Neural progenitor cell (in vitro differentiated cells): ENCODE measurements around the gene OTX1. TPM values are rescaled to one million over a fixed set of nuclear protein-coding genes. Genes with fewer than 3 reads are reported as not detected.

Experiments
- DNase-seq: peaks from one replicate; pipeline ENCODE4 v3.0.0-alpha.2; 2016; ENCODE audit warnings: low spot score
- H2AFZ ChIP-seq: fragments of 200-600 bp; sonication (generic); replicated peaks from 2 replicates; pipeline ENCODE4 v1.6.1; 2016; ENCODE audit warnings: antibody characterized with exemption
- H3F3A ChIP-seq: fragments of 200-600 bp; sonication (generic); 2 replicates; pipeline ENCODE4 v1.6.1; 2016; ENCODE audit warnings: antibody characterized with exemption, low read depth
- H3K27ac ChIP-seq: fragments of 200-600 bp; sonication (generic); 2 replicates; pipeline ENCODE4 v1.5.1; 2016; ENCODE audit warnings: mild to moderate bottlenecking
- H3K27me3 ChIP-seq: fragments of 200-600 bp; sonication (generic); 2 replicates; pipeline ENCODE4 v1.6.1; 2016; ENCODE audit warnings: mild to moderate bottlenecking, moderate library complexity
- H3K36me3 ChIP-seq: fragments of 200-600 bp; sonication (generic); 2 replicates; pipeline ENCODE4 v1.5.1; 2016
- H3K4me1 ChIP-seq: fragments of 200-600 bp; sonication (generic); 2 replicates; pipeline ENCODE4 v1.6.1; 2016; ENCODE audit warnings: mixed run types
- H3K4me2 ChIP-seq: fragments of 200-600 bp; sonication (generic); 2 replicates; pipeline ENCODE4 v1.6.1; 2016
- H3K4me3 ChIP-seq: fragments of 200-600 bp; sonication (generic); 2 replicates; pipeline ENCODE4 v1.5.1; 2016
- H3K79me2 ChIP-seq: fragments of 200-600 bp; sonication (generic); 2 replicates; pipeline ENCODE4 v1.6.1; 2016; ENCODE audit warnings: low read depth
- H3K9ac ChIP-seq: fragments of 200-600 bp; sonication (generic); 2 replicates; pipeline ENCODE4 v1.6.1; 2016
- H3K9me3 ChIP-seq: fragments of 200-600 bp; sonication (generic); 2 replicates; pipeline ENCODE4 v1.5.1; 2016; ENCODE audit warnings: low read depth
- H4K20me1 ChIP-seq: fragments of 200-600 bp; sonication (generic); 2 replicates; pipeline ENCODE4 v1.6.1; 2016; ENCODE audit warnings: low read depth
- H3K27ac Mint-ChIP-seq: 3 replicates; pipeline ENCODE4 v1.8.0; 2021; ENCODE audit warnings: mixed read lengths
- H3K27me3 Mint-ChIP-seq: 2 replicates; pipeline ENCODE4 v1.8.0; 2022; ENCODE audit warnings: low read depth, mild to moderate bottlenecking, inconsistent platforms, moderate library complexity, mixed read lengths; ENCODE audit not compliant: insufficient read depth
- H3K36me3 Mint-ChIP-seq: 3 replicates; pipeline ENCODE4 v1.8.0; 2021; ENCODE audit warnings: mixed read lengths
- H3K4me1 Mint-ChIP-seq: 3 replicates; pipeline ENCODE4 v1.8.0; 2021; ENCODE audit warnings: mixed read lengths
- H3K4me3 Mint-ChIP-seq: 3 replicates; pipeline ENCODE4 v1.8.0; 2021; ENCODE audit warnings: mild to moderate bottlenecking, moderate library complexity, mixed read lengths
- H3K9me3 Mint-ChIP-seq: 3 replicates; pipeline ENCODE4 v1.8.0; 2020; ENCODE audit warnings: mixed read lengths
- CTCF ChIP-seq: fragments of 200-600 bp; sonication (generic); IDR thresholded peaks from 2 replicates; pipeline ENCODE4 v1.5.1; 2017; ENCODE audit warnings: antibody characterized with exemption, mild to moderate bottlenecking
- EZH2 ChIP-seq: fragments of 200-600 bp; sonication (generic); IDR thresholded peaks from 2 replicates; pipeline ENCODE4 v1.6.1; 2017; ENCODE audit warnings: antibody characterized with exemption, mild to moderate bottlenecking, moderate library complexity
- EZH2phosphoT487 ChIP-seq: fragments of 200-600 bp; sonication (generic); IDR thresholded peaks from 2 replicates; pipeline ENCODE4 v1.6.1; 2017; ENCODE audit warnings: antibody characterized with exemption
- total RNA-seq: library from RNA; depleted of rRNA; stranded (reverse); fragments of >200 nt; gene quantifications from 2 replicates; pipeline ENCODE4 v1.2.3, GENCODE V29; 2015; ENCODE audit warnings: low replicate concordance

The OTX1 gene
- total RNA-seq, 1 donor from 2014 or later = 7.9 TPM

- Histone ChIP-seq H3K9ac (peak overlapping the region; percentile 1), H3K36me3 (no peaks in the 10 kb centered on the region), H3K27ac (peak overlapping the region; percentile 4), H3K9me3 (no peaks in the 10 kb centered on the region), H3K4me1 (peaks cover 44% of the 10 kb centered on the region), H3K79me2 (peaks cover 93% of the 10 kb centered on the region), H3K4me3 (peak overlapping the region; percentile 93), H4K20me1 (peaks cover 18% of the 10 kb centered on the region), H2AFZ (no peak overlapping the region), H3K27me3 (peaks cover 33% of the 10 kb centered on the region), H3F3A (peaks cover 79% of the 10 kb centered on the region), H3K4me2 (peak overlapping the region; percentile 94)
- peaks cover 31% of the 10 kb centered on the region for H3K4me1 Mint-ChIP-seq
- peaks cover 30% of the 10 kb centered on the region for H3K36me3 Mint-ChIP-seq
- no peak for DNase-seq
- H3K27ac Mint-ChIP-seq = peak overlapping the region; percentile 96
- no peaks in the 10 kb centered on the region for H3K9me3 Mint-ChIP-seq
- H3K27me3 Mint-ChIP-seq = peaks cover 36% of the 10 kb centered on the region
- TF ChIP-seq EZH2 (no peak), EZH2phosphoT487 (no peak), CTCF (no peak)
- H3K4me3 Mint-ChIP-seq = peak overlapping the region; percentile 94
Measured at GRCh38 chr2:63046961-63047320, 3.7 kb upstream of the OTX1 start.

GRCh38 chr2:63047321-63048279 is 3.0 kb upstream of the OTX1 start:
- Mint-ChIP-seq H3K4me1 (peaks cover 31% of the 10 kb centered on the region), H3K4me3 (peak overlapping the region; percentile 94), H3K27me3 (peaks cover 41% of the 10 kb centered on the region), H3K9me3 (peaks cover 3% of the 10 kb centered on the region), H3K27ac (peak overlapping the region; percentile 99), H3K36me3 (peaks cover 36% of the 10 kb centered on the region)
- peak overlapping the region; percentile 4 for H3K27ac ChIP-seq
- peak; percentile 76 for DNase-seq
- H3K9me3 ChIP-seq = no peaks in the 10 kb centered on the region
- H3K4me3 ChIP-seq = peak overlapping the region; percentile 93
- peaks cover 41% of the 10 kb centered on the region for H3K4me1 ChIP-seq
- no peaks in the 10 kb centered on the region for H3K36me3 ChIP-seq
- peak overlapping the region; percentile 94 for H3K4me2 ChIP-seq
- peak; percentile 41 for TF ChIP-seq CTCF
- TF ChIP-seq EZH2phosphoT487 = no peak
- peaks cover 25% of the 10 kb centered on the region for H4K20me1 ChIP-seq
- peaks cover 73% of the 10 kb centered on the region for H3F3A ChIP-seq
- no peak overlapping the region for H2AFZ ChIP-seq
- H3K79me2 ChIP-seq = peaks cover 96% of the 10 kb centered on the region
- H3K9ac ChIP-seq = peak overlapping the region; percentile 1
- peaks cover 40% of the 10 kb centered on the region for H3K27me3 ChIP-seq

DNA sequence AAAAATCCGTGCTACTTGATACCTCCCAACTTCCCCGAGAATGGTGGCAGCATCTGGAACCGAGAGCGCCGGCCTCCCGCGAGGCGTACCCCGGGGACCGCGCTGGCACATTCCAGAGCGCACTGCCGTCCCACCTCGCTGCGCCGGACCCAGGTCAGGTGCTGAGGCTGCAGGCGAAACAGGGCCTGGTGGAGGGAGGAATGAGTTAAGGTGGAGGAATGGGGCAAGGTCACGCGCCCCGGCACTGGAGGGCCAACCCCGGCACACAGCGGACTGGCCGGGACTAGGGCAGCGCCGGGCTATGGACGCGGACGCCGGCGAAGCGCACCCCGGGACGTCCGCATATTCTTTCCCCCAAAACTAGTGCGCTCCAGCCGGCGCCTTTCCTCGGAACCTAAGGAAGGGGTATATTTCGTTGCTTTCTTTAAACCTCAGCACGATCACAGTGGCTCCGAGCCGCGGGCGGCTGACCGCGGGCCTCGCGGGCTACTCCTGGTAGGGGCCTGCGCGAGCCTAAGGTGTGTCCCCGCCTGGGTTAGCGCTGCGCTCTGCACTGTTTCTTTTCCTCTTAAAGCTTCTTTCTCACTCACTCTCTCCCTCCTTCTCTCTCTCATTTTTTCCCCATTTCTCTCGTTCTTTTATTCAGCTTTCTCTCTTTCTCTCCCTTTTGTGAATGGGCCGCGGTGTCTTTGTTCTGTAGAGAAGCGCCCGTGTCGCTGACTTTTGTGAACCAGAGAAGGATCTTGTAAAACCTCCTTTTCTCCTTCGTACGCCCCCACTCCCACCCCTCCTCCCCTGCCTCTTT is 2.1 kb upstream of the OTX1 start:
- Histone ChIP-seq H3K4me3 (peak overlapping the region; percentile 93), H3K9me3 (no peaks in the 10 kb centered on the region), H3F3A (peaks cover 63% of the 10 kb centered on the region), H3K4me2 (peak overlapping the region; percentile 94), H2AFZ (no peak overlapping the region), H3K27ac (peak overlapping the region; percentile 92), H3K4me1 (peaks cover 38% of the 10 kb centered on the region), H3K79me2 (peaks cover 96% of the 10 kb centered on the region), H3K9ac (peak overlapping the region; percentile 25), H3K36me3 (no peaks in the 10 kb centered on the region), H3K27me3 (peaks cover 49% of the 10 kb centered on the region), H4K20me1 (peaks cover 34% of the 10 kb centered on the region)
- peaks cover 45% of the 10 kb centered on the region for H3K27me3 Mint-ChIP-seq
- peaks cover 6% of the 10 kb centered on the region for H3K9me3 Mint-ChIP-seq
- peak overlapping the region; percentile 99 for H3K27ac Mint-ChIP-seq
- H3K4me1 Mint-ChIP-seq = peaks cover 34% of the 10 kb centered on the region
- peak overlapping the region; percentile 94 for H3K4me3 Mint-ChIP-seq
- DNase-seq = peak; percentile 82
- peak; percentile 6 for TF ChIP-seq EZH2
- no peak for TF ChIP-seq EZH2phosphoT487
- H3K36me3 Mint-ChIP-seq = peaks cover 46% of the 10 kb centered on the region
